GM18519 (cell line): ENCODE data around the gene CTNS.

Source experiments
- ATAC-seq: cut with Tn5 transposase; IDR thresholded peaks from one replicate; pipeline ENCODE4 v1.9.1; 2021; ENCODE audit warnings: mild to moderate bottlenecking, moderate library complexity; ENCODE audit not compliant: unreplicated experiment, low FRiP score

Gene CTNS

DNA sequence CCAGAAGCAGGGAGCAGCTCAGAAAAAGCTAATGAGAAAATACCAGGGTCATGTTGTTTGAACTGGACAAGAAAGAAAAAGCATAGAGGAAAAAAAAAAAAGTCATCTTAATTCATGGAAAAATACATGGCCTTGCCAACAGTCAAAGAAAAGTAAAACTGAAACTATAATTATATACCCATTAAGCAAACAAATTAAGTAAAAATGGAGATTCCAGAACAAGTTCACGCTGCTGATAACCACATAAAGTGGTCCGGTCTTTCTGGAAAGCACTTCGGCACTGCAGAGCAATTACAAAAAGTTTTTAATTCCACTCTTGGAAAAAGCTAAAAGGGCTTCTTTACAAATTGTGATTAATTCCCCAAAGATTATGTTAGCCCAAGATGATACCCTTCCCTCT, 71.8 kb downstream of the CTNS start:
- no peak for ATAC-seq

DNA sequence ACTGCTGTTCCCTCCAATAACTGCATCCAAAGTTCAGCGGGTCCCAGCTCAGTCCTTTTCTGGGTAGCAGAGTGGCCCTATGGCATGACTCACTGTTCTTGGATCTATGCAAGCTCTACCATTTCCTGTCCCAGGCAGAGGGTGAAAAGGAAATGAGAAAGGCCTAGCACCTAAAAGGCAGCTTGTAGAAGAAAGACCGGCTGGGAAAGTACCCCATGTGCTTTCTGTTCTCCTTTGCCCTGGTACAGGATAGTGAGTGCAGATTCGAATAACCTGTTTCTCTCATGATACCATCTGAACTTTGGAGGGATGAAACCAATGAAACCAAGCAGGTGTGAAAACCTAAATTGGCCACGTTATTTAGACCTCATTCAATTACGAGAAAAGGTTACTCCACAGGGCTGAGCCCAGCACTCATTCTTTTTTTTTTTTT, 74.4 kb downstream of the CTNS start:
- ATAC-seq, result peak; percentile 90
